ENCODE results near the gene RASAL2.

Gene RASAL2

GRCh38 chr1:178150610-178151009 is 56.7 kb downstream of the RASAL2 start:
- no peak for DNase-seq (ENCODE audit: low read depth)
- H3K4me3 ChIP-seq (ENCODE audit: control insufficient read depth, low read depth, low read length): no peak overlapping the region
- no peak for TF ChIP-seq CTCF (IDR thresholded peaks at IDR 0.05; ENCODE audit: control insufficient read depth, insufficient read depth, low read depth, low read length, missing control alignments)

GRCh38 chr1:178151831-178152230 is 57.9 kb downstream of the RASAL2 start:
- no peak for TF ChIP-seq CTCF (IDR thresholded peaks at IDR 0.05; ENCODE audit: control insufficient read depth, insufficient read depth, low read depth, low read length, missing control alignments)
- H3K4me3 ChIP-seq (ENCODE audit: control insufficient read depth, low read depth, low read length): no peak overlapping the region
- DNase-seq (ENCODE audit: low read depth): no peak

- TF ChIP-seq CTCF (IDR thresholded peaks at IDR 0.05; ENCODE audit: control insufficient read depth, insufficient read depth, low read depth, low read length, missing control alignments): no peak
- no peak for DNase-seq (ENCODE audit: low read depth)
- no peak overlapping the region for H3K4me3 ChIP-seq (ENCODE audit: control insufficient read depth, low read depth, low read length)
Observed at GRCh38 chr1:178155481-178156255, 61.8 kb downstream of the RASAL2 start.

GRCh38 chr1:178160736-178161475 is 67.0 kb downstream of the RASAL2 start:
- no peak for TF ChIP-seq CTCF (IDR thresholded peaks at IDR 0.05; ENCODE audit: control insufficient read depth, insufficient read depth, low read depth, low read length, missing control alignments)
- H3K4me3 ChIP-seq (ENCODE audit: control insufficient read depth, low read depth, low read length): no peak overlapping the region
- DNase-seq (ENCODE audit: low read depth): no peak

GRCh38 chr1:178161516-178161915 is 67.6 kb downstream of the RASAL2 start:
- H3K4me3 ChIP-seq (ENCODE audit: control insufficient read depth, low read depth, low read length): no peak overlapping the region
- DNase-seq (ENCODE audit: low read depth): no peak
- no peak for TF ChIP-seq CTCF (IDR thresholded peaks at IDR 0.05; ENCODE audit: control insufficient read depth, insufficient read depth, low read depth, low read length, missing control alignments)

GRCh38 chr1:178165196-178165595 is 71.3 kb downstream of the RASAL2 start:
- DNase-seq (ENCODE audit: low read depth): no peak

More at GRCh38 chr1:178165196-178165595, 71.3 kb downstream of the RASAL2 start:
- no peak for TF ChIP-seq CTCF (IDR thresholded peaks at IDR 0.05; ENCODE audit: control insufficient read depth, insufficient read depth, low read depth, low read length, missing control alignments)
- H3K4me3 ChIP-seq (ENCODE audit: control insufficient read depth, low read depth, low read length): no peak overlapping the region
